DOHH2 (cell line): ENCODE measurements around the gene VPS4B.

ENCODE experiments used
- EZH2phosphoT487 ChIP-seq: fragments of 200-600 bp; sonication (generic); IDR thresholded peaks from 2 replicates; pipeline ENCODE4 v1.6.1; 2017; ENCODE audit warnings: borderline replicate concordance, mild to moderate bottlenecking, antibody characterized with exemption, low read length, moderate library complexity, mixed read lengths
- TF ChIP-seq, protein P1 (sequence below): fragments of 200-600 bp; sonication (generic); IDR thresholded peaks from one replicate; pipeline ENCODE4 v1.5.1; 2014; ENCODE audit warnings: antibody characterized with exemption, mild to moderate bottlenecking, low read depth, low read length; ENCODE audit not compliant: poor library complexity, severe bottlenecking

DNA sequence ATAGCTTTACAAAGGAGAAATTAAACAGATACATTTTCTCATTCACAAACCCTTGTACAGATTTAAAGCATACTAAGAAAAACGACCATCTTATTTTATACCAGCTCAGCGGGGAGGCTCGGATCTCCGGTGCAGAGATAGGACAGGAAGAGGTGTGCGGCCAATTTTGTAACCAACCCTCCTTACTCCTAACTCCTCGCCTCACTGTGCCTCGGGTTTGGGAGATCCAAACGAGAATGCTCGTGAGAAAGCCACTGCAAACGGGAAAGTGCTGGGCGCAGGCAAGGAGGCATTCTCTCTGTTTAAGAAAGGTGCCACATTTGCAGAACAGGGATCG lies 56.4 kb downstream of the VPS4B start:
- TF ChIP-seq, protein P1, sequence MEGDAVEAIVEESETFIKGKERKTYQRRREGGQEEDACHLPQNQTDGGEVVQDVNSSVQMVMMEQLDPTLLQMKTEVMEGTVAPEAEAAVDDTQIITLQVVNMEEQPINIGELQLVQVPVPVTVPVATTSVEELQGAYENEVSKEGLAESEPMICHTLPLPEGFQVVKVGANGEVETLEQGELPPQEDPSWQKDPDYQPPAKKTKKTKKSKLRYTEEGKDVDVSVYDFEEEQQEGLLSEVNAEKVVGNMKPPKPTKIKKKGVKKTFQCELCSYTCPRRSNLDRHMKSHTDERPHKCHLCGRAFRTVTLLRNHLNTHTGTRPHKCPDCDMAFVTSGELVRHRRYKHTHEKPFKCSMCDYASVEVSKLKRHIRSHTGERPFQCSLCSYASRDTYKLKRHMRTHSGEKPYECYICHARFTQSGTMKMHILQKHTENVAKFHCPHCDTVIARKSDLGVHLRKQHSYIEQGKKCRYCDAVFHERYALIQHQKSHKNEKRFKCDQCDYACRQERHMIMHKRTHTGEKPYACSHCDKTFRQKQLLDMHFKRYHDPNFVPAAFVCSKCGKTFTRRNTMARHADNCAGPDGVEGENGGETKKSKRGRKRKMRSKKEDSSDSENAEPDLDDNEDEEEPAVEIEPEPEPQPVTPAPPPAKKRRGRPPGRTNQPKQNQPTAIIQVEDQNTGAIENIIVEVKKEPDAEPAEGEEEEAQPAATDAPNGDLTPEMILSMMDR = no peak
- TF ChIP-seq EZH2phosphoT487 = no peak
